Measurements from ENCODE around the gene TRPC6.
"Not testable (repeated sequence)": the region's sequence is repeated elsewhere in the genome, so short reads cannot be mapped to it uniquely, and the experiment has no call there.

Gene TRPC6

DNA sequence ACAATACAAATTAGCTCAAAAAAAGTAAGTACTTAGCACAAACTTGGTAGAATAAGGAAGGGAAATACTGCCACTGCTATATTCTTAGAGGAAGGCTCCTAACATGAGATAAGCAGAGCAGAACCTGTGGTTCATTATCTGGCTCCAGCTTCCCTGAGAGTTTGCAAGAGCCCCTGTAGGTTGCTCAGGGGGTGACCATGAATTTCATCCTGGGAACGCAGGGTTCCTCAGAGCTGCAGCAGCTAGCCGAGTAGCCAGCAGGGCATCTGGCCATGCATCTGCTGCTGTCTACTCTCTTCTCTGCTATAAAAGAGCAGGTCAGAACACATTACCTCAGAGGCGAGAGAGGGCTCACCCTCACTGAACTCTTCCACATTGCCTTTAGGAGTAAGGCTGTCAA, 67.3 kb downstream of the TRPC6 start:
- no peak for DNase-seq

DNA sequence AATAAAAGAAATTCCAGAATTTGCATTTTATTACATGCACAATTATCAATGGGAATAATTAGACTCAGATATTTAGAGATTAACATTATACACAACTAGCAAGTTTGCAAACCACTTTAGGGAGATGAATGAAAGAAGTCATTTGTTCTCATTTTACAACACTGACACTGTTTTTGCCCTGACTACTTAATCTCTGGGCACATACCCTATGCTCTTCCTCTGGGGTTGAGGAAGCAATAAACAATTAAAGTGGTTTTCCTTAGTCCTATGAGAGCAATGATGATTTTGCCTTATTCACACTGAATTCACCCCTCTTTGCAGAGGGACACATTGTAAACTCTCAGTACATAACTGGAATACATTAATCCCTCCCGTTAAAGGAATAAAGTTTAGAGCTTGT, 72.7 kb downstream of the TRPC6 start:
- no peak for DNase-seq

DNA sequence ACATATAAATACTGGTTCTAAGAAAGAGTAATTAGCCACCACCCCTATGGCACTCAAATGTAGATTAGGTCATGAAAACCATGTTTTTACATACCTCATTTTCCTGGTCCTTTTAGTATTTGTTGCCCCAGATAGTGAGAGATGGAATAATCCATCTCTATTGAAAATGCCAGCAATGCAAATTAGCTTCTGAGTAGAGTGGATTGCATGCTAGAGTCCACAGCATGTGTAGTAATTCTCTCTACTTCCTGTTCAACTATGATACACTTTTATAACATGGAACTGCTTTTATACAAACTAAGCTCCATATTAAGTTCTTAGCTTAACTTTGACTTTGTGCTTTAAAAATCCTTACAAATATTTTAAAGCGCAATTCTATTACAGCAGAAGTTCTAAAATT, 73.2 kb downstream of the TRPC6 start:
- DNase-seq = no peak

DNA sequence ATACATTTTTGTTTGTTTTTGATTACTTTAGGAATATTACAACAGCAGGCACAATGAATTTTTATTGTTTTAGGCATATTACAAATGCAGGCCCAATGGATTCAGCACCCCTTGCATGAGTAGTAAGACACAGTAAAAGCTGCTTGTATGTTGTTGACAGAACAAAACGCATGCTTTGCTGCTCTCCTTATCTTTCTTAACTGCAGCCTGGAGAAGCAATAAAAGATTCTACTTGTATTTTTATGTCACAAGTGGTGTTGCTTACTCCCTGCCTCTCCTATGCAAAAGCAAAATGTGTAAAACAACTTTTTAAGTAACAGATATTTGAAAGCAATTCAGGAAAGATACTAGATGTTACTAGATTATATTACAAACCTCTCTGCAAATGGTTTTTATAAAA, 73.9 kb downstream of the TRPC6 start:
- DNase-seq = no peak

DNA sequence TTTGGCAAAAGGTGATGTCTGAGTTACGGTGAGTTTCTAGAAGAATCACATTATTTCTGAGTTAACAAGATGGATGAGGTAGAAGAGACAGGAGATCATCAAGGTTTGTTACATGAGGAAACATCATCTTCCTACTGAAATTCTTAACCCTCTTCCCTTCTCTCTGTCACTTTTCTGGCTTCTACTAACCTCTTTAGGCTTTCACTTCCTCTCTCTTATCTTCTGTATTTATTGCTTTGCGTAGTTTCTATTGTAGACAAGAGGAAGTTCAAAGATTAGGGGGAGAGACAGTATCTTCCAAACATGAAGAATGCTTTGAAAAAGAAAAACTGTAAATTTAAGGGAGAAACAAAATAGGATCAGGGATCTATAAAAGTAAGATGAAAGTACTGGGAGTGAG, 75.4 kb downstream of the TRPC6 start:
- no peak for DNase-seq

DNA sequence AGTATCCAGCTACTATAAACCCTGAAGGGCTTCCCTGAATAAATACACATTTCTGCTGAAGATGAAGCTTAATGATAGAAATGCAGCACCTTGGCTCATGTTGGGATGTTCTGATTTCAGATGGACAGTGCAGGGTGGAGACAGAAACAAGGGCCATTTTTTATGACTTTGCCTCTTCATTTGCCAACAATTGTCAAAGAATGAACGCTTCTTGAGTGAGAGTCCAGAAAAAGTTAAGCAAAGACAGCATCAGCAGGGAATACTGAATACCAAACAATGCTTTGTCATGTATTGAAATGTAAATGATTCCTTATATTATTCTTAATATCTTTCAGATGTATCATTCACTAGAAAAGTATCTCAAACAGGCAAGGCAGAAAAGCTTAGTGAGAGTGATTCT, 84.9 kb downstream of the TRPC6 start:
- DNase-seq = no peak

DNA sequence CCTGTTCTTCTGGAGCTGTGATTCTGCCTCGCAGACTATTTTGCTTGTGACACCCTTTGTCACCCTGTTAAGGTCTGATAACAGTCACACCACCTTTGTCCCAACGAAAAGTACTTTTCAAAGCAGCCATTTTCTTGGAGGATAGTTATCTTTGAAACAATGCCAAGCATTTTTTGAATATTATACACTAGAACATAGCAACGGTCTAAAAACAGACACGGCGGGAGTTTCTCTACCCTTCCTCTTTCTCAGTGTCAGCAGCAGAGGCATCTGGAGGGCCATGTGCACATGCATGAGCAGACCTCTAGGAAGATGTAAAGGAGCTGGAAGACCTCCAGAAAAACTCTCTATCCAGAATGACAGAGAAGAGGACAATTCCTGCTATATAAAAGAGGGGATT, 86.5 kb downstream of the TRPC6 start:
- no peak for DNase-seq

DNA sequence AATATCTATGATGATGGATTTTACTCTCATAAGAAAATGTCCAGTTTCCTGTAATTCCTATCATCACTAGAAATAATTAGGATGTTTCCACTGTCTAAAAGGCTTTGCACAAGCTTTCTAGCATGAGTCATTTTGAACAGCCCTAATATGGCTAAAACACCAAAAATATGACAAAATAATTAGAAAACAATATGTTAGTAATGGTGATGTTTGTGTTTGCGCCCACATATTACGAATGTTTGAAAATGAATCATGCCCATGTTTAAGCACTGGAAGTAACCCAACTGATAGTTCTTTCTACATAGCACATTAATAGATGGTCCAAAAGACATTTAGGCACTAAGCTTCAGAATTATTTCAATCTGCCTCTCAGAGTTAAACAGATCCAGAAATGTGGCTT, 96.0 kb downstream of the TRPC6 start:
- DNase-seq = no peak

DNA sequence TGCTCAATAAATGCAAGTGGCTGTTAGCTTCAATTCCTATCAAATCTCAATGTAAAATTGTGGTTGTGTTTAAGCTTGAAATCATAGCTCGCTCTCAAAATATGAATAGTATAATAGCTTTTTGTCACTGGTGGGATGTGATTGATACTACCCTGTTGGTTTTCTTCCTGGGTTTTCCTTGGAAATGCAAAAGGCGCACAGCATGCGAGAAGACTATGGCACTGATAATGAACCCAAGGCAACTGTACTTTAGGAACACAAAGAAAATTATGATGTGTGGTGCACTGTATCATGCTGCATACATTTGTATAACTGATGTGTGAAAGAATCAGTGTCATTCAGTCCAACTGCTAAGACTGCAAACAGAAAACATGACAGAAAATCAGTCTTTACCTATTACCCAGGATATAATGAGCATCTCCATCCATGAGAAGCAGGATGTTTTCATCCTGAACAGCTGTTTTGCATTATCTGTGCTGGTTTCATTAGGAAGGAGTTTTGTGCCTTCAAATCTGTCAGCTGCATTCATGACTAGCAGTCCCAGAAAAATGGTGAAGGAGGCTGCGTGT, 101.2 kb downstream of the TRPC6 start:
- no peak for DNase-seq

DNA sequence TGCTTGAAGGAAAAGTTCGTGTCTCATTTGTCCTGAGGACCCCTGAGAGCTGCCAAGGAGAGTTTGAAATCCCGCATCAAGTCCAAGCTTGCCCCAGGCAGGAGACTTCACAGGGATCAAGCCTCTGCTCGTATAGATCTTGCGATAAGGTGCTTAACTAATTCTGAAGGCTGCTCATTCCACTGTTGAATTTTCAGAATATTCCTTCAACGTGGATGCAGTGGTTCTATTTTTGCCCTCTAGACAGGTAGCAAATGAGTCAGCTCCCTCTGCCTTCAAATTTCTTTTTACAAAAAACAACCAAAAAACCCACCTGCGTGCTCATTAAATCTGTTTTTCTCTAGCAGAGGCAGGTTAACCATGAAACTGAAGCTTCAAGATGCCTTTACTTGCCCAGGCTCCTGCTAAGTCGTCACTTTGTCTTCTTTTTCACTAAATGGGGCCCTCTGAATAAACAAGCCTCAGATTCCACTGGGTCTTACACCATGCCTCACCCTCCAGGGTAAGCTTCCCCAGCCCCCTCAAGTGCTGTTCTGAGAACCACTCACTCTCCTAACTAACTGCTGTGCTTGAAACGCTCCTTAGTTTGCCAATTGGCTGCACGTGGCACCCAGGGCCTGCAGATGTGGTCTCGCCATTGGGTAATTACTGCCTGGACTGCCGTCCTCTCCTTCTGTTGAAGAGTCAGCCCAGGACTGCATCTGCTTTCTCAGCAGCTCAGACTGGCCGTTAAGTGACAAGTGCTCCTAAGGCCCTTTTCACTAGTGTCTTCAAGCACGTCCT, 105.0 kb downstream of the TRPC6 start:
- DNase-seq = no peak

DNA sequence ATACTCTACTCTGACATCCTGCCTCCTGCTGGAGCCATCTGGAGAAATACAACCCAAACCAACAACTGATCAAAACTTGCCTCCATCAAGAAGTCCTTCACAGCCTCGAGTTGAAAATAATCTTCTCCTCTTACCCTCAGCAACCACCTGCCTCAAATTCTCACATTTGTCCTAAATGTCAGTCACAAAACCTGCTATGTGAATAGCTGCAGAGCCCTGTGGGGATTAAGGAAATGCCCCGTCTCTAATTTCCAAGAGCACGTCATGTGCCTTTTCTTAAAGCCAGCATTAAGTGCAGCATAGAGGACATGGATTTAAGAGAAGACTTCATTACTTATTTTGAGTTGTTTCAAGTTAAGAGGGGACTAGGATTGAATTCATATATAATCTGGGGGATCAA, 105.9 kb downstream of the TRPC6 start:
- no peak for DNase-seq

DNA sequence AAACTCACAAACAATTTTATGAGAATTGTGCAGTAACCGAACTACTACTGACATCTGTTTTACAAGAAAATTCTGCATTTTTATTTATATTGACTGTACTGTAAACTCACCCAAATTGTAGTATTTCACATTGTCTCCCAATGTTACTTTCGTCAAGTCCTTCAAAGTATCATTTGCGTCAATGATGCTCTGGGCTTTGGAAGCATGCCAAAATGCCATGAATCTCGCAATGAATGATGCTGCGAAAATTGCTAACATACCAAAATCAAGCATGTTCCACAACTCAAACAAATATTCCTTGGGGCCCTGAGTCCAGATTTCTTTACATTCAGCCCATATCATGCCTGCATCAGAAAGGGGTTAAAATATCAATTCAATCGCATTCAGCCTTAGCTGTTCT, 107.6 kb downstream of the TRPC6 start:
- DNase-seq = no peak

DNA sequence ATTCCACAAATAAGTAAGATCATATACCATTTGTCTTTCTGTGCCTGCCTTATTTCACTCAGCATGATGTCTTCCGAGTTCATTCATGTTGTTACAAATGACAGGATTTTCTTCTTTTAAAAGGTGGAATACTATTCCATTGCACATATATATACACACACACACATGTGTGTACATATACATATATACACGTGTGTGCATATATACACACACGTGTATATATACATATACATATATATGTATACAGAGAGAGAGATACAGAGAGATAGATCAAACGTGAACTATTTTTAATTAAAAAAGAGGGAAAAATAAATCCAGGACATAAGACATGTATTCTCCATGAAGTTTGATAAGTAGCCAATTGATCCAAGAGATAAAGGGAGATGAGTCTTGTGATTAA, 108.1 kb downstream of the TRPC6 start:
- DNase-seq = no peak

DNA sequence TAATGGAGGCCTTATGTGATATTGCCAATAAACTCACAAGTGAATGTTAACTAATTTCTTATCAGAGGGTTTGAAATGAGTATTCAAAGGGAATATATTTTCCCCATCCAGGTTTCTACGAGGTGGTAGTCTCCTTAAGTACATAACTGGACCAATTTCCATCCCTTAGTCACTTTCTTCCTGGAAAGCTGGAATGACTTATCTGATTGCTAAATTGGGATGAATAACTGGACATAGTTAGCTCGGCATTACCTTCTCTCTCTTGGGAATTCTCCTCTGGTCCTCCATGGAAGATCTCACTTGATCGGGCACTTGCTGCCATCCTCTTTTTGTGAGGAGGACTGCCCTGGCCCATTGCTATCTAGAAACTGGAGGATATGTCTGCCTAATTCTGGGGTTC, 109.1 kb downstream of the TRPC6 start:
- no peak for DNase-seq

DNA sequence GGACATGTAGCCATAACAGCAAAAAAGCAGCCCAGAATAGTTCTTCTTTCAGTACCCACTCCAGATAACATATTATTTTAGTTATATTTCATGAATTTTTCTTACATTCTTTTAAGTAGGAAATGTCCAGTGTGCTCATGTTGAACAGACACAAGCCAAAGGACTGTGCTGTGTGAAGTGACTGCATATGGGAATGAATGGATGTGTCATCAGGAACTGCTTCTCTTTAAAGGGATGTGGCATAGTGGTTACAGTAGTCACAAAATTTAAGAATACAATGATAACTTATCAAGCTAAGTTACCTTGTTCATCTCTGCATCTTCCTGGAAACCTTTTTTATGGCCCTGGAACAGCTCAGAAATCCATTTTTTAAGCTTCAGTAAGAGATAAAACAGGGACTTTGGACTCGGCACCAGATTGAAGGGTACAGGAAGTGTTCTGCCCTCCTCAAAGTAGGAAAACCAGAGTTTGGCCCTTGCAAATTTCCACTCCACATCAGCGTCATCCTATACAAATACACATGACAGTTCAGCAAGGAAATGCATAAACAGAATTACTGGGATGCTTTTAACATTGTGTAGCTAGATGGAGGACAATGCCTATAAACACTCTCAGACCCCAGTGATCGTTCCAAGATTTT, 112.8 kb downstream of the TRPC6 start:
- DNase-seq = no peak

DNA sequence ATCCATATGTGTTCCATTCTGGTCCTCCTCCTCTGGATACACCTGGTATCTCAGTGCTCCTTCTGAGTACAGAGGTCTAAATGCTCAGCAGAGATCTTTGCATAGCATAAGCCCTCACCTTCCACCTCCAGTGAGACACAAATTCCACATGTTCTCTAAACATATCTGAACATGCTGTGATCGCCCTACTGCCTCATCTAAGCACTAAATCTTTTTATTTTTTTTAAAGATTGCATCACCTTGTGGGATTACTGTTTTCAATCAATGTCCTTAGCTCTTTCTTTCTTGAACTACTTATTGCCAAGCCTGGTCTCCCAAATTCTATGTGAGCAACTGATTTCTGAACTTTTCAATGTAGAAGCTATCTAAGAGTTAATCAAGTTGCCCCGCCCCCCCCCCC, 113.4 kb downstream of the TRPC6 start:
- DNase-seq = no peak

DNA sequence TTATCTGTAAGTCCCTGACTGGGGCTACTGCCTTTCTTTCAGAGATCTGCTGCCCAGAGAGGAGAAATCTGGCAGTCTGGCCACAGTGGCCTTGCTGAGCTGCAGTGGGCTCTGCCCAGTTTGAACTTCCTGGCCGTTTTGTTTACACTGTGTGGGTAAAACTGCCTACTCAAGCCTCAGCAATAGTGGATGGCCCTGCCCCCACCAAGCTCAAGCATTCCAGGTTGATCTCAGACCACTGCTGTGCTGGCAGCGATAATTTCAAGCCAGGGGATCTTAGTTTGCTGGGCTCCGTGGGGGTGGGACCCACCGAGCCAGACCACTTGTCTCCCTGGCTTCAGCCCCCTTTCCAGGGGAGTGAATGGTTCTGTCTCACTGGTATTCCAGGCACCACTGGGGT, 117.5 kb downstream of the TRPC6 start:
- no peak for DNase-seq

DNA sequence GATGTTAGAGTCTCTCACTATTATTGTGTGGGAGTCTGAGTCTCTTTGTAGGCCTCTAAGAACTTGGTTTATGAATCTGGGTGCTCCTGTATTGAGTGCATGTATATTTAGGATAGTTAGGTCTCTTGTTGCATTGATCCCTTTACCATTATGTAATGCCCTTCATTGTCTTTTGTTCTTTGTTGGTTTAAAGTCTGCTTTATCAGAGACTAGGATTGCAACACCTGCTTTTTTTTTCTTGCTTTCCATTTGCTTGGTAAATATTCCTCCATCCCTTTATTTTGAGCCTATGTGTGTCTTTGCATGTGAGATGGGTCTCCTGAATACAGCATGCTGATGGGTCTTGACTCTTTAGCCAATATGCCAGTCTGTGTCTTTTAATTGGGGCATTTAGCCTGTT, 119.4 kb downstream of the TRPC6 start:
- not testable (repeated sequence) for DNase-seq

DNA sequence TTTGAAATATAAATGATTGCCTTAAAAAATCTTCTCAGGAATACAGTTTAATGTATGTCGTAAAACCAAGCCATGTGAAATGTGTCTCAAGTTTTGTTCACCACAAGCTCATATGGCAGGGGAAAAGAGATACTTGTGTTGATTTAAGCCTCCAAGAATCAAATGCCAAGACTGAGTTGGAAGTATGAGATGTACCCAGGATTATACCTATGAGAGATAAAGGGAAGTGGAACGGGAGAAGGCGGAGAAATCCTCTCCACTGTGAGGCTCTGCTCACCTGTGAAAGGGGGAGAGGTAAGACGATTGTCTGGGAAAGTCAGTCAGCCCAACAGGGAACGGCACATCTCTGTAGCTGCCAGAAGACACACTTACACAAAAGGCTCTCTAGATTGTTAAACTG, 124.8 kb downstream of the TRPC6 start:
- no peak for DNase-seq

DNA sequence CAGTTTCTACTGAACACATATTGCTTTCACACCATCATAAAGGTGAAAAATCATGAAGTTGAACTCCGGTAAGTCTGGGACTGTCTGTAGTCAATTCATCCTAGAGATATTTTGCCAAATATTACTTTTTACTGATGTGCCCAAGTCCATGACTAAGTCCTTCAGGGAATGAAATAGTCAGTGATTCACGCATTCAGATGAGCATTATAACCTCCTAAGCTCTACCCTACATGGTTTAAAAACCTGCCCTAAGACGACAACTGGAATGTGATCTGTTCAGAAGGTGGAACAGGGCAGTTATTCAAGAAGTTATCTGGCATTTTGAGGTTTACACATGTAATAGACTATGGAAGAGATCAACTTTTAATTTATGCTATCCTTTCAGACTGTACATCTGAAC, 125.6 kb downstream of the TRPC6 start:
- no peak for DNase-seq

DNA sequence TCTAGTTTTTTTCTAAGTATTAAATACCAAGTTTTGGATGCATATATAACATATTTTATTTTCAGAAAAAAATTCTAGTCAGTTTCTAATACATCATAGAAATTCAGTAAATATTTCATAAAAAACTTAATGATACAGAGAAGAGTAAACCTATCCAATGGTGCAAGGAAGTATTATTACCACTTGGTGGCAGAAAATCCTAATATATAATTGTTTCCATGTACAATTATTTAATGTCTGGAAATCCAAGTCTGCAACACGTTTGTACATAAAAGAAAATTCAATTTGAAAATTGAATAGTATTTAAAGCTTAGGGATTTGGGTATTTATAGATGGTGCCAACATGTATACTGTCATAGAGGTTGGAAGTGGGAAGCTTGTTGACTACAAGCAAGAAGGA, 127.0 kb downstream of the TRPC6 start:
- DNase-seq = no peak

DNA sequence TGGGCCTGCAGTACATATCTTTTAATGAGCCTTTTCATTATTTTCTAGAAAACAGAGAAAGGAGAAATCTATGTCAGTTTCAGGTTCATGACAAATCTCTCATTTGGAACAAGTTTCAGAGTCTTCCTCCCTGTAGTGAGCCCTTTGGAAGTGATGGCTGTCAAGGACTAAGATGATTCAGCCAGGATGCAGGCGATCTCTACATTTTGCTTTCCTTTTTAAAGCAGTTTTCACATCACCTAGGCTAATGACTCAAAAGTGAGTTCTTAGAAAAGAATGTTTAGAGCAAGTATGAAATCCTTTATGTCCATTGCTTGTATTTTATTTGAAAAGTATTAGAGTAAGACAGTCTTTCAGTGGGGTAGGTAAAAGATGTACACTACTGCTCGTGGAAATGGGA, 130.1 kb downstream of the TRPC6 start:
- no peak for DNase-seq

DNA sequence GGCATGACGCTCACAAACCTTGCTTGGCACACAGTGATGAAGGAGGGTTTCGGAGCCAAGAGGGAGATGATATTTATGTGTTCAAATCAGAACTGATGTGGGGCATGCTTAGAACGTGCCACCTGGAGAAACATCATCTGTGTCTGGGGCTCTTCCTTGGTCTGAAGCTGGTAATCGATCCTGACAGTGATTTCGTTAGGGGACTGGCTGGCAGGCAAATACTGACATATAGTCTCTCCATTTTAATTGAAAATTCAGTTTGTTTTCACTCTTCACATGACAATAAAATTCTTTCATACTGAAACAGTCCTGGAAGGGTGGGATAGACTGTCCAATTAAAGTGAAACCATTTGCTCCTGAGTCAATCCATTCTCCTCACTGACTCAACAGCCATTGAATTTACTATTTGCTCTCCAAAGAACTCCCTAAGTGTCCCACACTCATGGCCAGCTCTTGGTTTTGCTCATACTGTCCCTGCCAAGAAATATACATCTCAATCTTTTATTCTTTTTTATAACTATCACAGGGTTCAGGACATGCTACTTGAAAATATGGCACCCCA, 134.8 kb downstream of the TRPC6 start:
- no peak for DNase-seq

DNA sequence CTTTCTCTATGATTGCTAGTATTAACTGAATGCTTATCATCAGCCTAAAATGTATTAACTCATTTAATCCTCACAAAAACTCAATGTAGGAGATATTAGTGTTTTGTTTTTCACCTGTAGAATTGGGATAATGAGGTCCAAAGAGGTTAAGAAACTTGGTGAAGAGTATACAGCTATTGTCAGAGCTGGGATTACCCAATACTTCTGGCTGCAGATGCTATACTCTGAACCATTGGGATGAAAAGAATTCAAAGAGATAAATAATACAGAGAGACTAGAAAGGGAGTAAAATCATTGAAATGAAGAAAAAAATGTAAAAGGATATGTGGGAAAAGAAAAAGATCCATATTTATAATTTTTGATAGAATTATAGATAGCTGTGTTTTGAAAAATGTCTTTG, 137.1 kb downstream of the TRPC6 start:
- DNase-seq = no peak
